Colonic mucosa (tissue), 4 donors: ENCODE data around the gene SLC7A6. TPM values are rescaled to one million over a fixed set of nuclear protein-coding genes. Genes with fewer than 3 reads are reported as not detected.
A peak's percentile ranks its signal among the peaks of the same experiment; 100 is the strongest.

ENCODE experiments used
- DNase-seq: peaks from one replicate; pipeline ENCODE4 v3.0.0-alpha.2; 2020
- H3K27ac ChIP-seq: fragments of 200-600 bp; one replicate; pipeline ENCODE4 v1.8.0; 2021
- H3K27me3 ChIP-seq: fragments of 200-600 bp; one replicate; pipeline ENCODE4 v1.8.0; 2021
- H3K36me3 ChIP-seq: fragments of 200-600 bp; one replicate; pipeline ENCODE4 v1.8.0; 2021
- H3K4me1 ChIP-seq: fragments of 200-600 bp; one replicate; pipeline ENCODE4 v1.8.0; 2021; ENCODE audit warnings: mild to moderate bottlenecking
- H3K4me3 ChIP-seq: fragments of 200-600 bp; one replicate; pipeline ENCODE4 v1.8.0; 2021
- H3K9ac ChIP-seq, 2 donors: one replicate each; pipeline ENCODE4 v1.7.0; 2013; ENCODE audit warnings: control low read depth in 2 of 2, low read depth in 2 of 2, low read length in 2 of 2
- H3K9me3 ChIP-seq: fragments of 200-600 bp; one replicate; pipeline ENCODE4 v1.8.0; 2021
- CTCF ChIP-seq: fragments of 200-600 bp; IDR thresholded peaks from one replicate; pipeline ENCODE4 v1.8.0; 2022; ENCODE audit warnings: antibody characterized with exemption, mild to moderate bottlenecking
- intact Hi-C: fragments of 100-400 bp; cut with DNase I; formaldehyde crosslinking; loops from one replicate; pipeline ENCODE4 v1.14.1; 2022
- total RNA-seq, 2 donors: library from RNA; stranded (reverse); fragmentation: NEBNext Ultra II Directional in 1 of 2; extraction: Animal tissue kit (Norgen Biotek cat#: 25700) in 1 of 2; gene quantifications; one replicate each; pipeline ENCODE4 v1.2.1, GENCODE V29; 2021
- donor health status: healthy.
- donor health status: DM: no; HTN: no; CAD: no.
- donor health status: DM: no; HTN: no; CAD: no.

The SLC7A6 gene
- total RNA-seq, 2 donors from 2014 or later: 22.0 to 42.2 TPM

GRCh38 chr16:68251832-68252231 is 12.5 kb upstream of the SLC7A6 start:
- Histone ChIP-seq H3K4me1 (no peaks in the 10 kb centered on the region), H3K36me3 (no peaks in the 10 kb centered on the region), H3K9ac (no peak overlapping the region), H3K9me3 (no peaks in the 10 kb centered on the region), H3K27me3 (no peaks in the 10 kb centered on the region), H3K4me3 (no peak overlapping the region), H3K27ac (no peak overlapping the region)
- DNase-seq: no peak
- intact Hi-C loops: no loop called here
- no peak for TF ChIP-seq CTCF

GRCh38 chr16:68252383-68252782 is 11.9 kb upstream of the SLC7A6 start:
- intact Hi-C loops: no loop called here
- no peak overlapping the region for H3K27ac ChIP-seq
- TF ChIP-seq CTCF: no peak

GRCh38 chr16:68253721-68254120 is 10.6 kb upstream of the SLC7A6 start:
- Histone ChIP-seq H3K27me3 (no peaks in the 10 kb centered on the region), H3K9me3 (no peaks in the 10 kb centered on the region), H3K4me1 (peaks cover 11% of the 10 kb centered on the region), H3K27ac (no peak overlapping the region), H3K36me3 (no peaks in the 10 kb centered on the region), H3K4me3 (no peak overlapping the region), H3K9ac (no peak overlapping the region)
- no peak for DNase-seq
- no peak for TF ChIP-seq CTCF
- intact Hi-C loops: no loop called here

More at GRCh38 chr16:68252383-68252782, 11.9 kb upstream of the SLC7A6 start:
- DNase-seq: no peak
- Histone ChIP-seq H3K4me3 (no peak overlapping the region), H3K9me3 (no peaks in the 10 kb centered on the region), H3K27me3 (no peaks in the 10 kb centered on the region), H3K36me3 (no peaks in the 10 kb centered on the region), H3K9ac (no peak overlapping the region), H3K4me1 (peaks cover 4% of the 10 kb centered on the region)

GRCh38 chr16:68255712-68256111 is 8.6 kb upstream of the SLC7A6 start:
- no peak for TF ChIP-seq CTCF
- Histone ChIP-seq H3K27me3 (no peaks in the 10 kb centered on the region), H3K27ac (no peak overlapping the region), H3K4me3 (no peak overlapping the region), H3K9me3 (no peaks in the 10 kb centered on the region), H3K9ac (no peak overlapping the region), H3K36me3 (no peaks in the 10 kb centered on the region), H3K4me1 (peaks cover 11% of the 10 kb centered on the region)
- no peak for DNase-seq
- intact Hi-C loops: no loop called here

- Histone ChIP-seq H3K27ac (peak overlapping the region; percentile 80), H3K9ac (peak overlapping the region in 1 of 2 donors; percentile 52), H3K4me1 (peaks cover 11% of the 10 kb centered on the region), H3K4me3 (no peak overlapping the region), H3K9me3 (no peaks in the 10 kb centered on the region), H3K36me3 (no peaks in the 10 kb centered on the region), H3K27me3 (no peaks in the 10 kb centered on the region)
- TF ChIP-seq CTCF: no peak
- intact Hi-C loops: no loop called here
- peak; percentile 59 for DNase-seq
These were observed 6.9 kb upstream of the SLC7A6 start for GRCh38 chr16:68257251-68257905.
